ENCODE measurements around the gene C17orf50. TPM values are rescaled to one million over a fixed set of nuclear protein-coding genes. Genes with fewer than 3 reads are reported as not detected.

C17orf50 gene
- total and polyA plus RNA-seq, 8 donors: 0.12 to 0.28 (median 0.17) TPM; not detected in 5

- Histone ChIP-seq H3K9me3 (no peaks in the 10 kb centered on the region), H3K27me3 (peaks cover 0 to 4% (median 0%) of the 10 kb centered on the region in 4 donors), H3K4me1 (peaks cover 0 to 6% (median 0%) of the 10 kb centered on the region in 3 donors), H3K27ac (no peak overlapping the region), H3K4me3 (no peak overlapping the region), H3K36me3 (no peaks in the 10 kb centered on the region)
- no peak for TF ChIP-seq CTCF (IDR thresholded peaks at IDR 0.05)
- FAIRE-seq: no peak
- intact Hi-C loops (cut with DNase I): loop anchor here in 2 of 3 donors (10.0 kb wide), 2 partner anchors 78 to 128 kb away; no protein-coding TSS in a partner anchor
- DNase-seq: no peak
- ATAC-seq: no peak
- WGBS, 2 donors: 60 to 68% methylated on average over 7 of the region's 7 CpGs
Observed at GRCh38 chr17:35742496-35742895, 18.2 kb upstream of the C17orf50 start.

- no peak for ATAC-seq
- no peak for TF ChIP-seq CTCF (IDR thresholded peaks at IDR 0.05)
- 62 to 64% methylated on average over 7 of the region's 7 CpGs for WGBS, 2 donors
- no peak for FAIRE-seq
- intact Hi-C loops (cut with DNase I): loop anchor here in 2 of 3 donors (10.0 kb wide), 2 partner anchors 78 to 128 kb away; no protein-coding TSS in a partner anchor
- DNase-seq: no peak
- peaks cover 0 to 4% (median 0%) of the 10 kb centered on the region in 4 donors for H3K27me3 ChIP-seq
- H3K36me3 ChIP-seq: no peaks in the 10 kb centered on the region
- peaks cover 0 to 6% (median 0%) of the 10 kb centered on the region in 3 donors for H3K4me1 ChIP-seq
- H3K4me3 ChIP-seq: no peak overlapping the region
- H3K27ac ChIP-seq: no peak overlapping the region
- no peaks in the 10 kb centered on the region for H3K9me3 ChIP-seq
Observed at GRCh38 chr17:35742896-35743477, 17.7 kb upstream of the C17orf50 start.

GRCh38 chr17:35743626-35744328, 16.9 kb upstream of the C17orf50 start:
- intact Hi-C loops (cut with DNase I): loop anchor here in 2 of 3 donors (10.0 kb wide), 2 partner anchors 79 to 129 kb away; no protein-coding TSS in a partner anchor
- no peak for DNase-seq

GRCh38 chr17:35744830-35745229, 15.9 kb upstream of the C17orf50 start:
- H3K36me3 ChIP-seq: no peaks in the 10 kb centered on the region
- no peak overlapping the region for H3K27ac ChIP-seq
- ATAC-seq (no peak), DNase-seq (no peak), FAIRE-seq (no peak)
- H3K27me3 ChIP-seq: peaks cover 0 to 11% (median 0%) of the 10 kb centered on the region in 4 donors
- WGBS, 2 donors: 56 to 65% methylated on average over 8 of the region's 8 CpGs
- peaks cover 0 to 6% (median 0%) of the 10 kb centered on the region in 3 donors for H3K4me1 ChIP-seq
- no peak overlapping the region for H3K4me3 ChIP-seq
- intact Hi-C loops (cut with DNase I): loop anchor here (5.0 to 10.0 kb wide), 4 partner anchors 80 to 208 kb away; partner anchors contain the start of gene SLFN12L (in 1 of the 3)
- no peak for TF ChIP-seq CTCF (IDR thresholded peaks at IDR 0.05)
- H3K9me3 ChIP-seq: no peaks in the 10 kb centered on the region

More at GRCh38 chr17:35743626-35744328, 16.9 kb upstream of the C17orf50 start:
- H3K4me1 ChIP-seq: peaks cover 0 to 6% (median 0%) of the 10 kb centered on the region in 3 donors
- no peak overlapping the region for H3K4me3 ChIP-seq
- no peak for TF ChIP-seq CTCF (IDR thresholded peaks at IDR 0.05)
- peaks cover 0 to 5% (median 0%) of the 10 kb centered on the region in 4 donors for H3K27me3 ChIP-seq
- H3K27ac ChIP-seq: no peak overlapping the region
- WGBS, 2 donors: 41 to 42% methylated on average over 7 of the region's 7 CpGs
- ATAC-seq (peak in 2 of 4 donors; percentile 27 to 33), FAIRE-seq (no peak)
- no peaks in the 10 kb centered on the region for H3K36me3 ChIP-seq
- no peaks in the 10 kb centered on the region for H3K9me3 ChIP-seq

Measured in pancreas (tissue), 10 donors.